Lower leg skin (tissue), 4 donors: ENCODE measurements around the gene MPP4. TPM values are rescaled to one million over a fixed set of nuclear protein-coding genes. Genes with fewer than 3 reads are reported as not detected.
A peak's percentile ranks its signal among the peaks of the same experiment; 100 is the strongest.

Experiments
- DNase-seq, 2 donors: peaks; one replicate each; pipeline ENCODE4 v3.0.0-alpha.2; 2019; ENCODE audit warnings: low spot score in 2 of 2
- H3K4me3 ChIP-seq: fragments of 200-600 bp; sonication (generic); 2 replicates; pipeline ENCODE4 v1.5.1; 2017; ENCODE audit warnings: mild to moderate bottlenecking, low read depth; ENCODE audit not compliant: poor library complexity, severe bottlenecking
- CTCF ChIP-seq, 3 donors: fragments of 450-650 bp; IDR thresholded peaks; one replicate each; pipeline ENCODE4 v1.5.1; 2016; ENCODE audit warnings: antibody characterized with exemption in 3 of 3, mild to moderate bottlenecking in 3 of 3, moderate library complexity in 2 of 3
- POLR2A ChIP-seq, 2 donors: fragments of 450-650 bp; IDR thresholded peaks; one replicate each; pipeline ENCODE4 v1.6.1; 2016 to 2017; ENCODE audit warnings: antibody characterized with exemption in 2 of 2, mild to moderate bottlenecking in 1 of 2, moderate library complexity in 1 of 2
- WGBS, 2 donors: methylation state at CpG; one replicate each; pipeline ENCODE4 v1.1.5; 2018; 5-methylcytosine and 5-hydroxymethylcytosine counted together
- intact Hi-C: fragments of 100-400 bp; cut with DNase I; formaldehyde crosslinking; loops from one replicate; pipeline ENCODE4 v1.15.0; 2023; ENCODE audit warnings: low total_unique reads
- total RNA-seq, 4 donors: library from RNA; depleted of rRNA; stranded (reverse); fragments of >200 nt; gene quantifications; one replicate each; pipeline ENCODE4 v1.1.0, GENCODE V29; 2016

MPP4 gene
- total RNA-seq, 4 donors from 2014 or later: 0.58 TPM; not detected in 3

- intact Hi-C loops: no loop called here
- TF ChIP-seq CTCF (IDR thresholded peaks at IDR 0.05) (no peak), POLR2A (IDR thresholded peaks at IDR 0.05) (no peak)
- no peak overlapping the region for H3K4me3 ChIP-seq
- WGBS, 2 donors: 24 to 34% methylated on average over 8 of the region's 8 CpGs
- peak in 1 of 2 donors; percentile 33 for DNase-seq
Measured at GRCh38 chr2:201644001-201644400, 54.4 kb downstream of the MPP4 start.

GRCh38 chr2:201643216-201643890, 55.1 kb downstream of the MPP4 start, which contains the start of gene TMEM237:
TSS of gene TMEM237 (minus strand) at chr2:201643503. CDS start at chr2:201643400, 103 bp downstream.
- WGBS, 2 donors: 1 to 2% methylated on average over 16 to 31 of the region's 41 CpGs
- TF ChIP-seq POLR2A (IDR thresholded peaks at IDR 0.05): no peak
- intact Hi-C loops: no loop called here
- peak; percentile 51 to 89 for DNase-seq
- peak within 1 kb of the TSS; percentile 90 for H3K4me3 ChIP-seq

- WGBS, 2 donors: 0 to 1% methylated on average over 43 to 52 of the region's 56 CpGs
- intact Hi-C loops: no loop called here
- TF ChIP-seq CTCF (IDR thresholded peaks at IDR 0.05) (no peak), POLR2A (IDR thresholded peaks at IDR 0.05) (peak in 1 of 2 donors; percentile 10)
- peak; percentile 67 to 96 for DNase-seq
- H3K4me3 ChIP-seq: peak overlapping the region; percentile 90
Measured at GRCh38 chr2:201642579-201643215, 55.7 kb downstream of the MPP4 start.

GRCh38 chr2:201642086-201642578, 56.3 kb downstream of the MPP4 start:
- intact Hi-C loops: no loop called here

DNA sequence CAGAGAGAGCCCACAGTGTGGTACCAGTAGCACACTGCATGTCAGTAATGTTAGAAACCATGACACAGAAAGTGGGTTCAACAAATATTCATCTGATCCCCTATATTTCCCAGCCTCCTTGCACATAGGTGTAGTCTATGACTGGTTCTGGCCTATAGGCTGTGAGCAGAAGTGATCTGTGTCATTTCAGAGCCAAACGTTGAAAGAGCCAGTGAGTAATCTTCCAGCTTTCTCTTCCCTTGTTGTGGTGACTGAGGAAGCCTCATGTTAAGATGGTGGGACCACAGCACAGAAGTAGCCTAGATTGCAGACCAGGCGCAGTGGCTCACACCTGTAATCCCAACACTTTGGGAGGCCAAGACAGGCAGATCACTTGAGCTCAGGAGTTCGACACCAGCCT, 59.2 kb downstream of the MPP4 start:
- H3K4me3 ChIP-seq: no peak overlapping the region
- DNase-seq: no peak
- intact Hi-C loops: no loop called here
- TF ChIP-seq CTCF (IDR thresholded peaks at IDR 0.05) (no peak), POLR2A (IDR thresholded peaks at IDR 0.05) (no peak)
- WGBS, 2 donors: 77 to 78% methylated on average over 3 of the region's 3 CpGs

More at GRCh38 chr2:201642086-201642578, 56.3 kb downstream of the MPP4 start:
- WGBS, 2 donors: 0 to 1% methylated on average over 16 of the region's 16 CpGs
- H3K4me3 ChIP-seq: peak overlapping the region; percentile 90
- DNase-seq: no peak
- TF ChIP-seq POLR2A (IDR thresholded peaks at IDR 0.05): no peak
- no peak for TF ChIP-seq CTCF (IDR thresholded peaks at IDR 0.05)

- TF ChIP-seq POLR2A (IDR thresholded peaks at IDR 0.05) (no peak), CTCF (IDR thresholded peaks at IDR 0.05) (no peak)
- 68 to 71% methylated on average over 4 of the region's 4 CpGs for WGBS, 2 donors
- intact Hi-C loops: no loop called here
- H3K4me3 ChIP-seq: no peak overlapping the region
- no peak for DNase-seq
Measured at GRCh38 chr2:201638326-201638725, 60.1 kb downstream of the MPP4 start.
